HG02759 (cell line): ENCODE results near the gene LILRA5.
"Not testable (repeated sequence)": the region's sequence is repeated elsewhere in the genome, so short reads cannot be mapped to it uniquely, and the experiment has no call there.

Experiments used
- ATAC-seq: cut with Tn5 transposase; IDR thresholded peaks from one replicate; pipeline ENCODE4 v1.9.1; 2021; ENCODE audit warnings: mild to moderate bottlenecking, moderate library complexity; ENCODE audit not compliant: unreplicated experiment

LILRA5 gene

DNA sequence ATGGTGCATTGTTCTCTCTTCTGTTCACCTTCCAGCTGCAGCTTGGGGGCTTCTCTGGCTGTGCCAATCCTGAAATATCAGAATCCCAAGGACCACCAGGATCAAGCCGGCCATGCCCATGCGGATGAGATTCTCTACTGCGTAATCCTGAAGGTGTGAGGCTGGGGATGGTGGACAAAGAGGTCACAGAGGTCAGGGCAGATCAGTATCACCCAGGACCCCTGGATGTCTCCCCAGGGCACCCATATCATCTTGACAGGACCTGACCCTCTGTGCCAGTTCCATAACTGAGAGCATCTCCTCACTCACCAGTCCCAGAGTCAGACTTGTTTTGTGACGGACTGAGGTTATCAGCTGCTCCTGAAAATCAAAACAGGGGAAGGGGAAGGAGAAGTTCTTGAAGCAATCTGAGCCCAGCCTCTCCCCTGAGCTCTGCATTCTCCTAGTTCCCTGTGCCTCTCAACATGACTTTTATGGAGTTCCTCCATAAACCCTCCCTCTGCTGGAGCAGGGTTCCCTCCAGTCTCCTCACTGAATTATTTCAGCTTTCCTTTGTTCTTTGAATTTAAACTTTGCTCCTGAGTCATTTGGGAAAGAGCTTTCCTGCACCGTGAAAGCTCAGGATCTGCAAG is 5.5 kb downstream of the LILRA5 start:
- ATAC-seq = no peak

DNA sequence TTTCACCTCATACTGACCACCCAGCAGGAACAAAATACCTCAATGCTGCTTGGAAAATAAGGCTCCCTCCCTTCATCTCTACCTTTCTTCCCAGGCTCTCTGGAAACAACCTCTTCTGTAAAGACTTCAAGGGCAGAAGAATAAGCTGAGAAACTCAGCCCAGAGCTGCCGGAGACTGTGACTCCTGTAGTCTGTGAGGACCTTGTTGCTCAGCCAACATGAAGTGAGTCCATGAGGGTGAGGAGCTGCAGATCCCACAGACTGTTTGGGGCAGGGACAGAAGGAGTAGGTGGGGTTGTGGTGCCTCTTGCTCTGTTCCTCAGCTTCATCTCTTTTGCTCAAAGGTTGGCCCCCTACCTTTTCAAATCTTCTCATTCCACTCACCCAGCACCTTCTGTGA is 7.8 kb downstream of the LILRA5 start:
- no peak for ATAC-seq

DNA sequence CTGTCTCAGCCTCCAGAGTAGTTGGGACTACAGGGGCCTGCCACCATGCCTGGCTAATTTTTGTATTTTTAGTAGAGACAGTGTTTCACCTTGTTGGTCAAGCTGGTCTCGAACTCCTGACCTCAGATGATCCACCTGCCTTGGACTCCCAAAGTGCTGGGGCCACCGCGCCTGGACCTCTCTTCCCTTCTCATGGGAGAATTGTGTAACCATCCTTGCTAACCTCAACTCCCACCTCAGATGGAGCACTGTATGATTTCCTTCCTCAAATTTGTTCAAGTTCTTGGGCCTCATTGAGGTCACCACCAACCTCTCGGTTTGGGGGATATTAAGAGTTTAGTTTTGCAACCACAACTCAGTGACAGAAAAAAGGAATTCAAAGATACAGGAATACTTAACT is 10.7 kb downstream of the LILRA5 start:
- ATAC-seq = no peak

DNA sequence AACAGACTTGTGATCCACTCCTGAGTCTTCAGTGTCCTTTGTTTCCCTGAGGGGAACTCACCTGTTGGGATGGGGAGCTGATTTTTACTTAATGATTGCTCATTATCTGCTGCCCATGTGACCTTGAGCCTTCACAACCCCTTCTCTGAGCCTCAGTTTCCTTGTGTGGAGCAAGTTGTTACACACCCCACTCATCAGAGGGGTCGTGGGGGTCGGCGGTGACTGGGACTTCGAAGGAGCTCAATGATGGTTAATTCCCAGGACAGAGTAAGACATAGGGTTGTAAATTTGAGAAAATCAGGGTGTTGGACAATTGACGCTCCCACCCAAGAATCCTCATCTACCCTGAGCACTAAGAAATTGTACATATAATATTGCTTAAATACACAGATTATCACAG is 13.5 kb downstream of the LILRA5 start:
- ATAC-seq = no peak

DNA sequence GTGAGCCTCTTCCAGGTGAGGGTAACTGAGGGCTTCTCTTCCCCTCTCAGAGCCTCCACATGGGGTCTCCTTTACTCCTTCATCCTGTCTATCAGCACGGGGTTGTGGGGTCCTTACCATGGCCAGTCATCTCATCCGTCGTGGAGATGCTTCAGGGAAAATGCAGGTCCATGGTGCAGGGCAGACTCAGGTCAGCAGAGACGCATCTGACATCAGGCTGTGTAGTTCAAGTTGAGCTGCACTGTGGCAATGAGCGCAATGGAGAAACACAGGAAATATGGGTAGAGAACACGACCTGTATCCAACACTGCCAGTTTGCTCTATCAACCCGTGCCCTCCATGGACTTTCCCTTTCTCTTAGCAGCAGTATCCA is 13.9 kb downstream of the LILRA5 start:
- ATAC-seq = no peak

DNA sequence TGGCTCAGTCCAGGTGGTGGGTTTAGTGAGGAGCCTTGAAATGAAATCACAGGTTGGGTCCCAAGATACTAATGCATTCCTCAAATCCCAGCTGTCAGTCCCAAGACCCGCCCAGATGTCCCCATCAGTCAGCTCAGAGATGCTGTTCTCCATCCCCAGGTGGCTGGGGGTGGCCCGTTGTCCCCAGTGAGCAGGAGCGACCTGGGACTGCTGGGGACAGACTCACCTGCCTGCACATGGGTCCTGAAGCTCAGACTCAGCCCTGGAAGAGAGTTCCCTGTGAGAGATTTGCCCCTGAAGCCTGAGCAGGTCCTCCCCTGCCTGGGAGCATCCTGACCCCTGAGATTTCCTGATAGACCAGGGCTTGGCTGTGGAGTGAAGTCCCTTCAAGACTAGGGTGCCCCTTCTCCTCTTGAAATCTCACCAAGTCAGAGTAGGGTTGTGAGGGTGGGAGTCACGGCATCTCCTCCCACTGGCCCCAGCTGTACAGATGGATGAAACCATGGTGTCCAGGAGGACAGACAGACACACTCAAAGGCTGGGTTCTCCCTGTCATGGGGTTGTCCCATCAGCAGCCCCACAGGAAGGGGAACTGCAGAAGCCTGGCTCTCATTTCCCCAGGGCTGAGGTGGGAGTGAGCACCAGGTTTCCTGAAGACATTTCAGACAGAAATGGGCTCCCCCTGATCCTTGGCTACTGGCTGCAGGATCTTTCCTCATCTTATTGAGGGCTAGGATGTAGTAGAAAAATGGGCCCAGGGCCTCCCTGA is 14.4 kb downstream of the LILRA5 start:
- no peak for ATAC-seq

DNA sequence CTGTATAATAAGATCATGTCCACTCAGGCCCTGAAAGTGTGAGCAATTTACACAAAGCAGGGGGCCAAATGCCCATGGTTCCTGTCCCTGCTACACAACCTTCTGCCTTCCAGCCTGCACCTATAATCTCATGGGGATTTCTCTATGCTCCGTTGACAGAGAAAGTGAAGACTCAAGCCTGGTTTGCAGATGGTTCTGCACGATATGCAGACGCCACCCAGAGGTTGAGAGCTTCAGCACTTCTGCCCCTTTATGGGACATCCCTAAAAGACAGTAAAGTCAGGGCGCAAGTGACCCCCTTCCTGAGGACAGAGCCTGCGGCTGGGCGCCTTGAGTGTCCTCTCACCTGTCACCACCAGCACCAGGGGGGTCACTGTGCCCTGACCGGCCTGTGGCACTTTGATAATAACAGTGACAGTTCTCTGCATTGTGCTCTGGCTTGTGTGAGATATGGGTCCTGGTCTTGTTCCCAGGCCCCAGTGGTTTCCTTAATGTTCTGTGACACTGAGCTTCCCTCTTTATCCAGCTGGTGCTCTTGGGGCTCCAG is 15.1 kb downstream of the LILRA5 start:
- ATAC-seq = no peak

DNA sequence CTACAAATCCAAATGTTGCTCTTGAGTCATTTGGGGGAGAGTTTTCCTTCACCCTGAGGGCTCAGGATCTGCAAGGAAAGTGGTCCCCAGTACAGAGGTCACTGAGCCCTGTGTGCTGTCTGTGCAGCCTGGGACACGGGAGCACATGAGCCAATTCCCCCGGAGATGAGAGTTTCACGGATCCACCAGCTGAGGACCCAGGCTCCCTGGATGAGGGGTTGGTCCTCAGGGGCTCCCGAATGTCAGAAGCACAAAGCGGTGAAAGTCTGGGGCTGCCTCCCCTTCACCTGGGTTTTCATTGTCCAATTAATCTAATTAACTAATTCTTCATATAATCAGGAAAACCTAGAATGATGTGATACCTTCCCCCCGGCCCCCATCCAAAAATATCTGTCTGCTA is 18.4 kb downstream of the LILRA5 start:
- no peak for ATAC-seq

DNA sequence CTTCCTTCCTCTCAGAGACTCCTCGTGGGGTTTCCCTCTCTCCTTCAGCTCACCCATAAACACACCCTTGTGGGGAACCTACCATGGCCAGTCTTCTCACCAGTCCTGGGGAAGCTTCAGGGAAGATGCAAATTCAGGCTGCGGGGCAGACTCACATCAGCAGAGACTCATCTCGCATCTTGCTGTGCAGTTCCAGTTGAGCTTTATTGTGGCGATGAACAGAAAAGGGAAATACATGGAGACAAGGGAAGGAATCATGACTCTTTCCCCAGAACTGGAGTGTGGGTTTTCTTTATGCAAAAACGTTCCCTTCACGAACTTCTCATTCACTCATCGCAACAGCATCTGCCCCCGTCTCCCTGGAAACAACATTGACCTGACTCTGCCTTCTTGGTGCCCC is 23.8 kb downstream of the LILRA5 start:
- not testable (repeated sequence) for ATAC-seq

DNA sequence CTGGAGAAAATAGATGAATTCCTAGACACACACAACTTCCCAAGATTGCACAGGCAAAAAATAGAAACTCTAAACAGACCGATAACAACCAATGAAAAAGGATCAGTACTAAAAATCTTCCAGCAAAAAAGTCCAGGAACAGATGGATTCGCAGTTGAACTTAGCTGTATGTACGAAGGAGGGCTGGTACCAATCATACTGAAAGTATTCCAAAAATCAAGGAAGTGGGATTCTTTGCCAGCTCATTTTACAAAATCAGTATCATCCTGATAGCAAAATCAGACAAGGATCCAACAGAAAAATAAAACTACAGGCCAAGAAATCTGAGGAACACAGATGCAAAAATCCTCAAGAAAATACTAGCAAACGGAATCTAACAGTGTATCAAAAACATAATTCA is 25.5 kb downstream of the LILRA5 start:
- ATAC-seq = no peak

DNA sequence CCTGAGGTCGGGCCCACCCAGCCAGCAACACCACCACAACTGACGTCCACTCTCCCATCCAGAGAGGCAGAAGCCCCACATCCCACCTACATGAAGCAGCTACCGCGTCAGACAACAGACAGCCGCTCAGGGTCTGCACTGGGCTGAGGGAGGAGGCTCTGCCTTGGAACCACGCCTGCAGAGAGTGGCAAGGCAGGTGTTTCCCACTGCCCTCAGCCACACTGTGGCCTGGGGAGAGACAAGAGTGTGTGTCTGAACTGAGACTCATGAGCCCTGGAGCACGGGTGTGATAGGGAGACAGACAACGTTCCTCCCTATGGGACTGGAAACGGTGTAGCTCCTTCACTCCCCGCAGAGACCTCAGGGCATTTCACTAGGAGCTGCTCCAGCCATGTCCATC is 26.7 kb downstream of the LILRA5 start:
- ATAC-seq = not testable (repeated sequence)

DNA sequence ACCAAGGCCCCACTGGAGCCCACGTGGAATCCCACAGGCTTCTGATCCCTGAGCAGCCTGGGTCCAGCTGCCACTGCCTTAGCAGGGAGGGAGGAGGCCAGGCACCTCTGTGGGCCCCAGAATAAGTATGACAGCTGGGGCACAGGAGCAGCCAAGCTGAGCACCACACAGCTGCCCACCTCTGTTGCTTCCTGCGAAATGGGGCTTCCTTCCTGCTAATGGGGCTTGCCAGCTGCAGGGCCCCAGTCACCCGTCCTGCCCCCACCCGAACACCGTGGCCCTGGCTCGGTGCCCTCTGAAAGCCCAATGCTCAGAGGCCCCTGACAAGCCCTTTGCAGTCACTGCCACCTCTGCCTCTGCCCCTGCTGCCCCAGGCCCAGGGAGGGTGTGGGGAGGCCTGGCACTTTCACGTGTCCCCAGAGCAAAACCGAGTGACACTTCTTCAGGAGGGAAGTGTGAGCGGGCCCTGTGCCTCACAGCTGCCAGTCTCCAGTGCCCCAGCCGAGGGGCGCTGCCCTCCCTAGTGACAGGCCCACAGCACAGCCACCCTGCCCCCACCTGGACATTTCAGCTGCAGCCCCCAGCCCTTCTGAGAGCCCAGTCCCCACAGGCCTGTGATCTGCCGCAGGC is 27.4 kb downstream of the LILRA5 start:
- not testable (repeated sequence) for ATAC-seq

DNA sequence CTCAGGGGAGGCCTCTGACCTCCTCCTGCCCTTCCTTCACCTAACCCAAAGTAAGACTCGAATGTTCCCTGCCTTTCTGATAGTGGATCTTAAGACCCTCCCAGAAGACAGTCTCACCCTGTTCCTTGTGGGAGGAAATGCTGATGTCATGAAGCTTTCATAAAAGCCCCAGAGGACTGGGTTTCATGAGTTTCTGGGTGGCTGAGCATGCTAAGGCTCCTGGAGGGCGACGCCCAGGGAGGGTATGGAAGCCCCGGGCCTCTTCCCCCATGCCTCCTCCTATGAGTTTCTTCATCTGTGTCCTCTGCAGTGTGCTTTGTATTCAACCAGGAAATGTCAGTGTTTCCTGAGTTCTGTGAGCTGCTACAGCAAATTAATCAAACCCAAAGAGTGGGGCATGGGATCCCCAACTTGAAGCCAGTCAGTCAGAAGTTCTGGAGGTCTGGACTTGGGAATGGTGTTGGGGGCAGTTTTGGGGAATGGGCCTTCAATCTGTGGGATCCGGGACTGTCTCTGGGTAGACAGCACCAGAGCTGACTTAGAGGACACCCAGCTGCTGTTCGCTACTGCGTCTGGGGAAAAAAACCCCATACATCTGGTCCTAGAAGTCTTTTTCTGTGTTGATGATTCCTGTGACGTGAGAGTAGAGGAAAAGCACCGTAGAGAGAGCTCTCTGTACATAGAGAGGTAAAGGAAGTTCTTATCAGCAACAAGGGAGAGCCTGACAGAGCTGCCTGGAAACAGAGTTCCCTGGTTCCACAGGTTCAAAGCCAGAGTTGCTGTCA is 30.1 kb downstream of the LILRA5 start:
- no peak for ATAC-seq

DNA sequence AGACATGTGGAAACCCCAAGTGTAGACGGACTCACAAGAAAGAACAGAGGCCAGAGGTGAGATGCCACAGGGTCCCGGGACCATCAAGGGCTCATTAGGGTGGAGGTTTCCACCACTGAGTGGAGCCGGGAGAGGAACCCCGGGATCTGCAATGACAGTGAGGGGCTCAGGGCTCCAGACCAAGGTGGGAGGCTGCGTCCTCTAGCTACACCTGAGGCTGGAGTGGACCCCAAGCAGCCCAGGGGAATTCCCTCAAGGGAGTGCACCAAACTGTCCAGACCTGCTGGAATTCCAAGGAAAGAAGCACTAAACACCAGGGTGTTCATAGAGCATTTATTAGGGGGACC is 31.3 kb downstream of the LILRA5 start:
- not testable (repeated sequence) for ATAC-seq

DNA sequence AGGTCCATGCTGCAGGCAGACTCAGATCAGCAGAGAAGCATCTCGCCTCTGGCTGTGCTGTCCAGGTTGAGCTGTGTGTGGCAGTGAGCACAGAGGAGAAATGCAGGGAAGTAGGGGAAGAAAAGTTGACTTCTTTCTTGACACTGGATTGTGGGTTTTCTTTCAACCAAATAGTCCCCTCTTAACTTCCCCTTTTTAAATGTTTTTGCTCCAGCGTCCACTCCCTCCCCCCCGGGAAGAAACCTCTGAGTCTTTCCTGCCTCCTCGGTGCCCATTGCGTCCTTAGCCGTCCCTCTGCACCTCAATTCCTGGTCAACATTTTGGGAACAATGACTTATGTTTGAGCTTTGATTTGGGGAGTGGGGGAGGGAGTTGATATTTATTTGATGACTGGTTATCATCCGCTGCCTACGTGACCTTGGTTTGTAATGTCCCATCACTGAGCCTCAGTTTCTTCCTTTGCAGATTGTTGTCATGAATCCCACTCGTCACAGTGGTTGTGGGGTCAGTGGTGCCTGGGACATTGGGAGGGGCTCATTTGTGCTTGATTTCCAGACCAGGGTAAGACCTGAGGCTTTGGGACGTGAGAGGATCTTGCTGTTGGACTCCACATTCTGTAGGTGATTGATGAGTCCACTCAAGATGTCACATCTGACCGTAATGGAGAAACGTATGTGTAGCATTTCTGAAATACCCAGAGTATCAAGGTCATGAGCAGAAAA is 31.8 kb downstream of the LILRA5 start, which contains the start of gene LILRB2:
TSS of gene LILRB2 (minus strand) at position 104 of the 722 bp plus-strand sequence. CDS start 614 bp downstream, outside the sequence.
- no peak for ATAC-seq

DNA sequence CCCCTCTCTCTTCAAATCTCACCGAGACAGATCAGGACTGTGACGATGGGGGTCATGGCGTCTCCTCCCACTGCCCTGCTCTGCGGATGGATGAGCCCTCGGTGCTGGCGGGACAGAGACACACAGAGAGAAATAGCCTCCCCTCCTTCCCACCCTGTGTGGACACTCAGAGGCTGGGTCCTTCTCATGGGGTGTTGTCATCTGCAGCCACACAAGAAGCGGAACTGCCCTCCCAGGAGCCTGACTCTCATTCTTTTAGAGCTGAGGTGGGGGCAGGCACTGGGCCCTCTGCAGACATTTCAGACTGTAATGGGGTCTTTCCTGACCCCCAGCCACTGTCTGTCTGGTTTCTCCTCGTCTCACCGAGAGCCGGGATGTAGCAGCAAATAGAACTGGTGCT is 32.5 kb downstream of the LILRA5 start:
- not testable (repeated sequence) for ATAC-seq

DNA sequence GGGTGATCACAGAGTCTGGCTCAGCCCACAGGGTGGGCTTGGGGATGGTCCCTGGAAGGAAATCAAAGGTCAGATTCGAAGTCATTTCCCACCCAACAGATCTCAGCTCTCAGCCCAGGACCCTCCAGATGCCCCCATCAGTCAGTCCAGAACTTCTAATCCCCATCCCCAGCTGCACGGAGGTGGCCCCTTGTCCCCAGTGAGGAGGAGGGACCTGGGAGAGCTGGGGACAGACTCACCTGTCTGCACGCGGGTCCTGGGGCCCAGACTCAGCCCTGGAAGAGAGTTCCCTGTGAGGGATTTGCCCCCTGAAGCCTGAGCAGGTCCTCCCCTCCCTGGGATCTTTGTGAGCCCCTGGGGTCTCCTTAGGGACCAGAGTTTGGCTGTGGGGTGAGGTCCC is 32.9 kb downstream of the LILRA5 start:
- ATAC-seq = not testable (repeated sequence)

DNA sequence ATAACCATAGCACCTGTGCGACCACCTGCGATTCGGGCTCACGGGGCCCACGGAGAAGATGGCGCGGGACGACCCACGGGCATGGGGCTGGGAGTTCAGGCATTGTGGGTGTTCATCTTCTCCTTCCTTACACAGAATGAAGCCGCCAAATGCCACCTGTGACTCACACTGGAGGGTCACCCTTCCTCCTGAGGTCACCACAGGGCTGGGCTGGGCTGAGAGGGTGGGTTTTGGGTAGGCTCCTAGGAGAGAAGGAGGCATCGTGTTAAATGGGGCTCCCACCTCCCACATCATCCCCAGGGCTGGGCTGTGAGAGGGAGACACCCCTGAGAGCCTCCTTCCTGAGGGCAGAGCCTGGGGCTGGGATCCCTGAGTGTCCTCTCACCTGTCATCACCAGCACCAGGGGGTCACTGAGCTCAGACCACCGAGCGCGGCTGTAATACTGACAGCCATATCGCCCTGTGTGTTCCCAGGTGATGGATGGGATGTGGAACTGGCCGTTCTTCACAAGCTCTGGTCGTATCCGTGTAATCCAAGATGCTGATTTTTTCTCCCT is 33.5 kb downstream of the LILRA5 start:
- ATAC-seq = no peak

DNA sequence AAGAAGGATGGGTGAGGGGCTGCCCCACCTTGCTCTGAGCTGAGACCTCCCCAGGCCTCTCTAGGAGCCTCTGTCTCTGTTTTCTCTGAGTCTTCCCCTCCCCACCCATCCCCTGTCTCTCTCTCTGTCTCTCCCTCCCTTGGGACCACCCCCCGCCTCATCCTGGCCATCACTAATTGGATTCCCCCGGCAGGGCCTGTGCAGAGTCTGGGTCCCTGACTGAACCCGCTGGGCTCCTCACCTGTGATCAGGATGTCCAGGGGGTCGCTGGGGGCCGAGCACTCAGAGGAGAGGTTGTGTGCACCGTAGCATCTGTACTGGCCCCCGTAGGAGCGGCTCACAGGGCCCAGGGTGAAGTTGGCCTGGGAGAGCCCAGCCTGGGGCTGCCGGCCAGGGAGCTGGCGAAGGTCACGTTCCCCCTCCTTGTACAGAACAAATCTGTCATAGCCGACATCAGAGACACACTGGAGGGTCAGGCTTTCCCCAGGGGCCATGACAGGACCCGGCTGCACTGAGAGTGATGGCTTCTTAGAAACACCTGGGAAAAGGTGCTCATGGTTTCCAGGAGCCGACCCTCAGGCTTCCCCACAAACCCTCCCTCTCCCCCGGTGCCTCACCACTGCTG is 34.3 kb downstream of the LILRA5 start:
- not testable (repeated sequence) for ATAC-seq

DNA sequence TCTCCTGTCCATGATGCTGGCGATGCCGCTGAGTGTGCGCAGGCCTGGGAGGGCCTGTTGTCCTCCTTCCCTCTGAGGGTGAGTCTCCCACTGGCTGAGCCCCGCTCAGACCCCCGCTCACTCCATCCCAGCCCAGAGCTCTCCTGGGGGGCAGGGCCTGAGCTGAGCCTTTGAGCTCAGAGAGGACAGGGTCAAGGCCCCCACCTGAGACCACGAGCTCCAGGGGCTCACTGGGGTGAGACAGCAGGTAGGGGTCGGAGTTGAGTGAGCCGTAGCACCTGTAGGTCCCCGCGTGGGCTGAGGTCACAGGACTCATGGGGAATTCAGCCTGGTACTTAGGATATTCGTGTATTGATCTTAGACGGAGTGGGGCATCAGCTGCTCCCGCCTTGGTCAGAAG is 34.9 kb downstream of the LILRA5 start:
- ATAC-seq = not testable (repeated sequence)
